ENCODE data around the gene TBC1D22A.

GRCh38 chr22:47033648-47034000, 271.2 kb downstream of the TBC1D22A start:
- TF ChIP-seq, protein P1, sequence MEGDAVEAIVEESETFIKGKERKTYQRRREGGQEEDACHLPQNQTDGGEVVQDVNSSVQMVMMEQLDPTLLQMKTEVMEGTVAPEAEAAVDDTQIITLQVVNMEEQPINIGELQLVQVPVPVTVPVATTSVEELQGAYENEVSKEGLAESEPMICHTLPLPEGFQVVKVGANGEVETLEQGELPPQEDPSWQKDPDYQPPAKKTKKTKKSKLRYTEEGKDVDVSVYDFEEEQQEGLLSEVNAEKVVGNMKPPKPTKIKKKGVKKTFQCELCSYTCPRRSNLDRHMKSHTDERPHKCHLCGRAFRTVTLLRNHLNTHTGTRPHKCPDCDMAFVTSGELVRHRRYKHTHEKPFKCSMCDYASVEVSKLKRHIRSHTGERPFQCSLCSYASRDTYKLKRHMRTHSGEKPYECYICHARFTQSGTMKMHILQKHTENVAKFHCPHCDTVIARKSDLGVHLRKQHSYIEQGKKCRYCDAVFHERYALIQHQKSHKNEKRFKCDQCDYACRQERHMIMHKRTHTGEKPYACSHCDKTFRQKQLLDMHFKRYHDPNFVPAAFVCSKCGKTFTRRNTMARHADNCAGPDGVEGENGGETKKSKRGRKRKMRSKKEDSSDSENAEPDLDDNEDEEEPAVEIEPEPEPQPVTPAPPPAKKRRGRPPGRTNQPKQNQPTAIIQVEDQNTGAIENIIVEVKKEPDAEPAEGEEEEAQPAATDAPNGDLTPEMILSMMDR (IDR thresholded peaks at IDR 0.05; ENCODE audit: poor library complexity): no peak
- TF ChIP-seq EZH2 (IDR thresholded peaks at IDR 0.05; ENCODE audit: borderline replicate concordance): no peak
- TF ChIP-seq EZH2phosphoT487 (IDR thresholded peaks at IDR 0.05; ENCODE audit: low read depth, severe bottlenecking, unreplicated experiment): no peak
